HG03060 (cell line): ENCODE measurements around the gene MBD2.
"Not testable (repeated sequence)": the region's sequence is repeated elsewhere in the genome, so short reads cannot be mapped to it uniquely, and the experiment has no call there.

ENCODE experiments used
- ATAC-seq: cut with Tn5 transposase; IDR thresholded peaks from one replicate; pipeline ENCODE4 v1.9.1; 2021; ENCODE audit warnings: low read depth, moderate number of reproducible peaks; ENCODE audit not compliant: unreplicated experiment

The MBD2 gene

DNA sequence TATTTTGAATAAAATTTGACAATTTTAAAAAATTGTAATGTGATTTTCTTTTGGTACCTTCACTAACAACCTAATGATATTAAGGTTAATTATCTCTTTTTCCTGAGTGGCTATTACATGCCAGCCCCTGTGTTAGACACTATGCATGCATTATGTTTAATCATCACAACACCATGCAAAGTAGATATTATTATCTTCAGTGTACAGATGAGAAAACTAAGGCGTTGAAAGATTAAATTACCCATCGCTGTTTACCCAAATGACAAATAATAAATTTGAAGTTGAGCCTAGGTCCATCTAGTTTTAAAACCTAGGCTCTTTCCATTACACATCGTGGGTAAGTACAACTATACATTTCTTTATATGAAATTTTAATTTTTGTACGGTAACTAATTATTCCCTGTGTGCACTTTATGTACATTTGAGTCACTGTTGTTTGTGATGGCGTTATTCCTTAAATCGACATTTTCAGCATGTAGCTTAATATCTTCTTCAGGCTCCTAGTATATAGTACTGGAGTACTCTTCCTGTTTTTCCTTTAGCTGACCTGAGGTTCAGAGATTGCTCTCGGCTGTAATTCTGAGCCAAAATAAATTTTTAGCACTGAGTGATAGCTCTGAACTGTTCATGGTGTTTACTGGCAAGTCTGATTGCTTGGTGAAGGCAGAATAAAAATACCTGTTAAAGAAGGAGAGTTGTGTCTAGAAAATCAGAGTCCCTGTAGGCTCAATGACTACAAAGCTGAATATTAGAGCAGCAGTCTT lies 13.9 kb upstream of the MBD2 start:
- ATAC-seq = no peak

DNA sequence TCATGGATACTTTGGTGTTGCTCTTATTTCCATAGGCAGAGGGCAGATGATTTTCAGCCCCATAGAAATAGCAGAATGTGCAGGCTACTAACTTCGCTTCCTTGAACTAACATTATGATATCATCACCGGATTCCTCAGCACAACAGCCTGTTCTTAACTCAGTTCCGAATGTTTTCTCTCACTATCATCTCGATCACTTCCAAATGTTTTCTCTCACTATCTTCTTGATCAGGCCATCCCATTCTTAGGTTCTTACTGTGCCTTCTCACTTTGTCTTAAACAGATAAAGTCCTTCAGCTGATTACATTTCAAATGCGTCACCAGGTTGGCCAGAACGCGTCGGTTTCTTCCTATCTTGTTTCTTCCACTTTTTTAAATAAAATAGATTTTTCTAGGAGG lies 11.4 kb upstream of the MBD2 start:
- no peak for ATAC-seq

DNA sequence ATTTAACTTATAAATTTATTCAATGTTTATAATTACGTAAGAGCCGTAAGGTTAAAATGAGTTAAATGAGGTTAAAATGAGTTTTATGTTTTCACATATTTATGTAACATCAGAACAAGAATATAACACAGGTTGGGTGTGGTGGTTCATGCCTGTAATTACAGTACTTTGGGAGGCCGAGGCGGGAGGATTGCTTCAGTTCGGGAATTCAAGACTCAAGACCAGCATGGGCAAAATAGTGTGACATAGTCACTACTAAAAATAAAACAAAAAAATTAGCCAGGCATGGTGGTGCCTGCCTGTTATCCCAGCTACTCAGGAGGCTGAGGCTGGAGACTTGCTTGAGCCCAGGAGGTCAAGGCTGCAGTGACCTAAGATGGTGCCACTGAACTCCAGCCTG lies 9.3 kb upstream of the MBD2 start:
- no peak for ATAC-seq

DNA sequence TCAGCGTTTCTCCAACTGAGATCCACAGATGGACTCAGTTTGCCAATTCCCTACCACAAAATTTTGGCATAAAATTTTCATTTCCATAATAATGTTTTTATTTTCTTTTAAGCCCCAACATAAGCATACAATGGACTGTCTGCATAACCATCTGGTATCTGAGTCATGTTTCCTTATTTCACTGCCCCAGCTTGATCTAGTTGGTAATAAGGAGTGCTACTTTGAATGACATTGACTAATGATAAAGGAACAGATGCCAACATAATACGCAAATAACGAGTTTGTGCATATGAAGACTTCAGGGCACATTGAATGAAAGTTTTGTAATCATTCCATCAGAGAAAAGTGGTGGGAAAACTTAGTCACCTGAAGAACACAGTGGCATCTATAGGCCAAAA lies 8.8 kb upstream of the MBD2 start:
- no peak for ATAC-seq

DNA sequence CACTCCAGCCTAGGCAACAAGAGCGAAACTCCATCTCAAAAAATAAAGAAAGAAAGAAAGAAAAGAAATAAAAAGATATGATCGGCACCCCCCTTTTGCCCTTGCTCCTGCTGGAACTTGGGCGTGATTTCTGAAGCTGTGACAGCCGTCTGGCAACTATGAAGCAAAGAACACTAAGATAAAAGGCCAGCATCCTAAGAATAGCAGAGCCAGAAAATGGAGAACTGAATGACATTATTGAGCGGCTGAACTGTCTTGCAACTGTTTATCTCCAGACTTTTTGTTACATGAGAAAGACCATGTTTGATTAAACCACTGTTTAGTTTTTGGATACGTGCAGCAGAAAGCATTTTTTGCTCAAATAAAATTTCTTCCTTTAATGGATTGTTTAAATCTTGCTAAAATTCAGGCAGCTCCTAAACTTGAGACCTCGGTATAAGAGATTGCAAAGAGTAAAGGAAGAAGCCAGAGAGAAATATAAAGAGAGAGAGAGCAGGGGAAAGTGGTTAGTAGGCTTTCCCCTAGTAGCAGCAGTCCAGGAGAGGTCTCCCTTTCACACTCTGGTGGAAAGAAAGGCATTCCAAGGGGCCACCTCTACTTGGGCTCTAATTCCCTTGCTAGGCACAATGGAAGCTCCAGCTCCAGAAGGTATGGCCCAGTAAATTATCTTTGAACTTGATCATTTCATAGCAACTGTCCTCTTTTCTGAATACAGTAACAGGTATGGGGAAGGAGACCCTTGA lies 8.2 kb upstream of the MBD2 start:
- ATAC-seq = no peak

DNA sequence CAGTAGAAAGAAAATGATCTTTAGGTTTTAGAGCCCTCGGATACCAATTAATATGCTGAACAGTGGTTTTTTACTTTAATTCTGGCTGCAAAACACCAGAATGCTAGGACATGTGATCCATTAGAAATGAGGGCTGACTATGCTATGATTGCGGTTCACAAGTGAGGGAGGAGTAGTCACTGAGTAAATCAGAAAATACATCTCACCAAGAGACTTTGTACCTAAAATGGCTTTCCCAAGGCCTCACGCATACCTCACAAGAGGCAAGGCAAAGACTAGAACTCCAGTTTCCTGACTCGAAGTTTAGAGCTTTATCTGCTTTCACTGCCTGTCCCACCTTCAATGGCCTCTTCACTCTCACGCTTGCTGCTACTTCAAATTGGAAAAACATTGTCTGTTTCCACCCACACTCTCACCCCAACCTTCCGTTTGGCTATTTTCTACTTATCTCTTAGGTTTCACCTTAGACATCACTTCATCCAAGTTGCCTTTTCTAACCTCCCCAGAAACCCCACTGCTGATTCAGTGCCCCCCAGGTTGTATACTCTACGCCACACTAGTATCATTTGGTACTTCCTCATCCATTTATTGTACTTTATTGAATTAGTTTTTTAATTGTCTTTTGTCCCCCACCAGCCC lies 5.1 kb upstream of the MBD2 start:
- no peak for ATAC-seq

DNA sequence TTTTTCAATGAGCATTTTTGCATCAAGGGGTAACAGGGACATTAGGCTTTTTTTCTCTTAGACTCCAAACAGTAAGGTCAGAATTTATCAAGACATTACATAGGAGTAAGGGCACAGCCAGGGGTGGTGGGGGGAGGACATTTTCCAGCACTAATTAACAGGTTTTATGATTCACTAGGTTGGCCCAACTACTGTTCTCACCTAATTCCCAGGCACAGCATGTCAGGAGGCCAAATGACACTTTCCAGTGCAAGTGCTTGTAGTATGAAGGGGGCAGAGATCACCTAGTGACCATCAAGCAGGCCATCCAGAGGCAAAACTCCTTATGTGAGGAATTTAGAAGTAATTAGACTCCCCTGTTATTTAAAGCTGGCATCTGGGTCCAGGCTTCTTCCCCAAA lies 3.9 kb upstream of the MBD2 start:
- no peak for ATAC-seq

DNA sequence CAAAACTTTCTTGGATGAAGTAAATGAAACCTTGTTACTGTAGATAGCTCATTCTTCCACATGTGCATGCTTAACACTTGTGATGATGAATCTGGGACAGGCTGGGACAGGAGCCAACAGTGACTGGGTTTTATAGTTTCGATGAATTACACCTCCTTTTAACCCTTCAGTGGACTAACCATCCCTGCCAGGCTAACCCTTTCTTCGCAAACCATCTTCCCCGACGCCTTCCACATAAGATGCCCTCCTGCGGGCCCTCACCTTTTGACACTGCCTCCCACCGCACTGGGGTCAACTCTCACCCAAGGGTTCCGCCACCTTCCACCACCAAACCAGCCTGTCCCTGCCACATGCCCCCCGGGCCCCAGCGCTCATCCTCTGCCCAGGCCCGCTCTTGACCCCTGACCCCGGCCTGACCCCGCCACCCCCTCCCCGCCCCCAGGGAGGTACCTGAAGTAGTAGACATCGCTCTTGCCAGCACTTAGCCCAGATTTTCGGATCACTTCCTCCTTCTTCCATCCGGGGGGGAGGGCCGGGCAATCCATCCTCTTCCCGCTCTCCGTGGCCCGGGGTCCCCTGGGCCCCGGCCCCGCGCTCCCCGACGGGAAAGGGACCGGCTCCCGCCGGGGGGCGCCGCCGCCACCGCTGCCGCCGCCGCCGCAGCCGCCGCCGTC lies 764 bp downstream of the MBD2 start:
- ATAC-seq = peak; percentile 20

DNA sequence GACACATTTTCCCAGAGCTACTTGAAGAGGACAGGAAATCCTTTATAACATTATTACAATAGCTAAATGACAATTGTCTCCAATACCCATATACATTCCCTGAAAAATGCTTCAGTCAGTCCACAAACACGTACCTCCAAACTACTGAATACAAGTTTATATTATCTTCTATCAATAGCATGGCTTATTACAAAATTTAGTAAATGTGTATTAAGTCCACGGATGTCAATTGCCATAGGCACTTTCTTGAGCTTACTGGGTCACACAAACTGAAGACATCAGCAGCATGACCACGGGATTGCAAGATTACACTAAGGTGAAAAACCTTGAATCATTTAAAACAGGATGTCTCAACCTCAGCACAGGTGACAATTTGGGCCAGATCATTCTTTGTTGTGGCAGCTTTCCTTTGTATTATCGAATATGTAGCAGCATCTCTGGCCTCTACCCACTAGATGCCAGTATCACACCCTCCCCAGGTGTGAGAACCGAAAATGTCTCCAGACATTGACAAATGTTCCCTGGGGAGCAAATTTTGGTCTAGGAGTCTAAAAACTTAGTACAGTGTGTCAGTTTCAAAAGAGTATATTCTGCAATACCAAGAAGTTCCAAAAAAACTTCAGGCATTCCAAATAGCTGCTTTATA lies 1.4 kb downstream of the MBD2 start:
- ATAC-seq = peak; percentile 42

DNA sequence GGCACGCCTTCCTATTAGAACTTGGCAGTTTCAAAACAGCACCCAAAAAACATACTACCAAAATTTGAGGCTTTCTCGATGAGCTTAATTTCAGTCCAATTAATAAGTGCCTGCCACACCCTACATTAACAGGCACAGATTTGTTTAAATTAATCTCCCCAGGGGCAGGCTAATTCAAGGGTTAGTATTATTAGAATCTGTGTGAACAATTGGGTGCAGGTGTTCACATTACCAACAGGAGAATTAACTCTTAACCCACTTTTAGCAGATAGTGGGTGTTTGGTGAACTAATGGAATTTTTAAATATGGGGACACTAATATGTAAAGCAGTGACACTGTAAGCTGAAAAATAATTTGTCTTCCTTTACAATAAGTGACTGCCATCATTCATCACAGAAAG lies 4.1 kb downstream of the MBD2 start:
- no peak for ATAC-seq

DNA sequence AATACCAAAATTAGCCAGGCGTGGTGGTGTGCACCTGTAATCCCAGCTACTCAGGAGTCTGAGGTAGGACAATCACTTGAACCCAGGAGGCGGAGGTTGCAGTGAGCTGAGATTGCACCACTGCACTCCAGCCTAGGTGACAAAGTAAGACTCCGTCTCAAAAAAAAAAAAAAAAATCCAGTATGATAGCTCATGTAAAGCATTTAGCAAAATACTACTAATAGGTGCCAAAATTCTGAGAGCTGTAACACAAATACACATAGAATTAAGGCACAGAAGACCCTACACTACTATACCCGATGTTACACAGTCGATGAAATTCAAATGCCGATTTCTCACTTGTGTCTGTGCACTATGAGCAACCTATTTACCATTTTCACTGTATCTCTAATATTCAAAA lies 5.7 kb downstream of the MBD2 start:
- not testable (repeated sequence) for ATAC-seq

DNA sequence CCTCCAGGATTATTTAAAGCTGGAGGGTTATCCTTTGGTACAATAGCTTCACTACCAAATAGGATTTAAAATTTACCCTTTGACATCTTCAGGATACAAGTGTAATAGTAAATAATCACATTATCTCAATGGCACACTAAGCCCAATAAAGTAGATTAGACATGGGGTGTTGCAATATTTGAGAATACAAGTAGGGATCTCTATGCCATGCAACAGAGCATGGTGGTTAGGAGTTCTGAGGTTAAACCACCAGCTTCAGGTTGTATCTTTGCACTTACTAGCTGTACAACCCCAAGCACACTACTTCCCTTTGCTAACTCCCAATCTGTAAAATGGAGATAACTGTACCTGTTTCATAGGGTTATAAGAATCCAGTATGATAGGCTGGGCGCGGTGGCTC lies 6.2 kb downstream of the MBD2 start:
- no peak for ATAC-seq

DNA sequence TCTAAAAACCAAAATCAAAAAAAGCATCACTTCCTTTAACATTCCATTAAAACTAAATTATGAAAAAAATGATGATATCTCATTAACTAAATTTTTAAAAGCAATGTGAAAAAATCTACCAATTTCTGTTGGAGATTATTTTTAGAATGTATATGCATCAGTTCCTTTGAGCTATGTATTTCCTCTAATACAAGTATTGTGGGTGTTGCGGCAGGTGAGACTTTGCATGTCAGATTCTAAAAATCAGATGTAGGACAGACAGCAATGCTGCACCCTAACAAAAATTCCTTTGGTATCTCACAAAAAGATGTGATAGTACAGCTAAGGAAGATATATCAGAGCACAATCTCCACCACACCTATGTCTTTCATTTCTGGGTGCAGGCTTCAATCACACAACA lies 6.8 kb downstream of the MBD2 start:
- ATAC-seq = peak; percentile 40

DNA sequence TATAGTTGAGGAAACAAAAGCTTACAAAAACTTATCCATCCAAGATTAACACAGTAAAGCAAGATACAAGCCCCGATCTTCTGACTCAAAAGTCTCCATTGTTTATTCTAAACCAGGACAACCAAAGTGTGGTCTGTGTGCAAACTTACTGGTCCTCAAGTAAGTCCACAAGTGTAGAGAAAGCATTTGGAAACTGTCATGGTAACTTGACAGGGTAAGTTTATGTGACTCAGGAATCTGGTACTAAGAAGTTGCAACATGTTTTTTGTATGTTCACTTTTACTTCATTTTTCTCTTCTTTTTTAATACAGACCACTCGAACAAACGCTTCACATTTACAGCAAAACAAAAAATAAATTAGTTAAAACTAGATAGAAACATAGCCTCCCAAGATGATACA lies 9.4 kb downstream of the MBD2 start:
- ATAC-seq = no peak

DNA sequence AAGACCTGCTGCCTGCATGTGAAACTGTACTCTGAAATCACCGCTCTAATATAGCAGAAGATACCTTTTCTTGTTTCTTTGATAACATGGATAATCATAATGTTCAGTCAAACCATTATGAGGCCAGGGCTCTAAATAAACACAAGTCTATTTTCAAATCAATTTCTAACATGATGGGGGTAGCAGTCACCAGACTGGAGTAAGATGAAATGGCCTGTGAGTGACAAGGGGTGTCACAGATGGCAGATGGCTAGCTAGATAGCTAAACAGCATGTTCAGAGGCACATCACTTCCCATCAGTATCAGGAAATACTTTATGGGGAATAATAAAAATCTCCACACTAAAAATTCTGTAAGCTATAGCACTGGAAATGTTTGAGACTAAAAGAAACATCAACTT lies 14.0 kb downstream of the MBD2 start:
- peak; percentile 28 for ATAC-seq

DNA sequence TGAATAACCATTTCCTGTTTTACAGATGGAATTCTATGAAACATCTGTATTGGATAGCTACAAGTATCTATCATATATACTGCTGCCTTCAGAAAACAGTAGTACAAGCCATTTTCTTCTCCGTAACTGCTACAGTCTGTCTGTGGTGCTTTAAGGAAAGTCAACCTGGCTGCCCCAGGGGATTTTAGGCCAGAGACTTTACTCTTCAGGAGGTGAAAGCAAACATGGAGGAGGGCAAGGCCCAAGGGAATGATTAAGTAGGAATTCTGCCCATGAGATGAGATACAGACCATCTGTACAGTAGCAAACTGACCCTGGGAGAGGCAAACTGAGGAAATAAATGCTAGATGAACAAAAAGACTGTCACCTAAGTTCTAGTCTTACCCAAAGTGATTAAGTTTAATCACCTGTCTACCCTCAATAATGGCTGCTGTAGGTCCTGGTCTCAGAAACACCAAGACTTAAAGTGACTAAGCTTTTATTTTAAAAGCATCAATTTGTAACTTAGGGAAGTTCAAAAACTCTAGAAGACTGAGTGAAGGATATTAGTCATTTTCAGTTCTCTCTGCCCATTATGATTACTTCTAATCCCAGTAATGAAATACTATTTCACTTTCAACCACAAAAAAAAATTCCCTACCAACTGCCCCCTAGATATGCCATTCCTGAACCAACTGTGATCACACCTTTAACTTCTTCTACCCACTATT lies 14.8 kb downstream of the MBD2 start:
- peak; percentile 84 for ATAC-seq

DNA sequence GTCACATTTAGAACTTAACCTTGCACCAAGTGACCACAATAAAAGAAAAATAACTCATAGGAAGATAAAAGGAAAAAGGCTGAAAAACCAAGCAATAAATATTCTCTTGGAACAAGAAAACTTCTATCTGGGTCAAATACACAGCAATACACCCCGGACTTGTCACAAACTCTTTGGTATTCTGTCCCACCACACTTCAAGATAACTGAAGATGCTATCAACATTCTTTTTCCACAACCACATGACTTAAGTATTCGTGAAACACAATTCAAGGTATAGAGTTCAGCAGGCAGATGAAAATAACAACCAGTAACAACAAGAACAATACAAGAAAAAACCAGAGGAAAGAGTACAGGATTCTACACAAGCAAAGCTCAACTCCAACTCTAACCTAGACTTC lies 18.0 kb downstream of the MBD2 start:
- ATAC-seq = no peak

DNA sequence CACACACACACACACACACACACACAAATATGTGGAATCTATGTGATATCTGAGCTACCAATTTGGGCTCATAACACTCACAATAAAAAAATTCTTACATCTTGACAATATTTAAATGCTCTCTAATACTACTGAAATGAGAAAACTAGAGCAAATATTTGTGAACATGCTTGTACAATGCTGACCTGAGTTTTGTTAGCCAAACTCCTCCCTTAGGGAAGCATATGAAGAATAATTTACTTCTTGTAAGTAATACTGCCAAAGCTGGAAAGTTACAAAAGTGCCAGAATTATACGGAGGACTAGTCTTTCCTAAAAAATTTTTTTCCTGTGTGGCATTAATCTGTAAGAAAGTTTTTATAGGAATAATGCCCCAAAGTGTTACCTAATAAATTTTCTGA lies 18.5 kb downstream of the MBD2 start:
- ATAC-seq = no peak

DNA sequence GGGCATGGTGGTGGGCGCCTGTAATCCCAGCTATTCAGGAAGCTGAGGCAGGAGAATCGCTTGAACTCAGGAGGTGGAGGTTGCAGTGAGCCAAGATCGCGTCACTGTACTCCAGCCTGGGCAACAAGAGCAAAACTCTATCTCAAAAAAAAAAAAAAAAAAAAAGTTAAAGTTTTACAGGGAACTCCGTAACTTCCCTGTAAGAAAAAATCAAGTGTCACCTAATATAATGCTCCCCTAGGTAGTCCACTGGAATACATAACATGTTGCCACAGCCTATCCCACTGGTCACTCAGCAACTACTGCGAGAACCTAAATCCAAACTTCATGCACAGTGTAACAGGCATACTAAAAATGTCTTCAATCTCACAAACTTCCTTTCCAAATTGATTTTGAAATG lies 19.0 kb downstream of the MBD2 start:
- not testable (repeated sequence) for ATAC-seq

DNA sequence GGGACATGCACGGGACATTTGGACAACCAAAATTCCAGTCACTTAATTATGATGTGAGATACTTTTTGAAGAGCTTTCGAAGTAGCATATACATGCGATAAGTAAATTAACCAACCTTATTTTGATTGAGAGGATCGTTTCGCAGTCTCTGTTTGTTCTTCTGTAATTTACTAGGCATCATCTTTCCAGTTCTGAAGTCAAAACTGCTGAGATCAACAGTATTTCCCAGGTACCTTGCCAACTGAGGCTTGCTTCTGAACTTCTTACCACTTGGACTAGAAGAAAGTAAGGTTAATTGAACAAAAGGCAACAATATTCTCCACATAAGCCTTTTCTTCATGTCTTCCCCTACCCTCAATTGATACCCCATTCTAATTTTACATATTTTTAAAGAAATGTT lies 19.6 kb downstream of the MBD2 start:
- ATAC-seq = no peak
